ENCODE results near the gene DSP.

GRCh38 chr6:7566617-7567173 is 25.2 kb downstream of the DSP start:
- TF ChIP-seq, protein P1, sequence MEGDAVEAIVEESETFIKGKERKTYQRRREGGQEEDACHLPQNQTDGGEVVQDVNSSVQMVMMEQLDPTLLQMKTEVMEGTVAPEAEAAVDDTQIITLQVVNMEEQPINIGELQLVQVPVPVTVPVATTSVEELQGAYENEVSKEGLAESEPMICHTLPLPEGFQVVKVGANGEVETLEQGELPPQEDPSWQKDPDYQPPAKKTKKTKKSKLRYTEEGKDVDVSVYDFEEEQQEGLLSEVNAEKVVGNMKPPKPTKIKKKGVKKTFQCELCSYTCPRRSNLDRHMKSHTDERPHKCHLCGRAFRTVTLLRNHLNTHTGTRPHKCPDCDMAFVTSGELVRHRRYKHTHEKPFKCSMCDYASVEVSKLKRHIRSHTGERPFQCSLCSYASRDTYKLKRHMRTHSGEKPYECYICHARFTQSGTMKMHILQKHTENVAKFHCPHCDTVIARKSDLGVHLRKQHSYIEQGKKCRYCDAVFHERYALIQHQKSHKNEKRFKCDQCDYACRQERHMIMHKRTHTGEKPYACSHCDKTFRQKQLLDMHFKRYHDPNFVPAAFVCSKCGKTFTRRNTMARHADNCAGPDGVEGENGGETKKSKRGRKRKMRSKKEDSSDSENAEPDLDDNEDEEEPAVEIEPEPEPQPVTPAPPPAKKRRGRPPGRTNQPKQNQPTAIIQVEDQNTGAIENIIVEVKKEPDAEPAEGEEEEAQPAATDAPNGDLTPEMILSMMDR (IDR thresholded peaks at IDR 0.05) = no peak
- no peak for TF ChIP-seq POLR2A (IDR thresholded peaks at IDR 0.05)
- TF ChIP-seq EP300 (IDR thresholded peaks at IDR 0.05) = no peak

Data from tibial nerve (tissue), 4 donors.